GM21367 (cell line): ENCODE measurements around the gene CDK17.
"Not testable (repeated sequence)": the region's sequence is repeated elsewhere in the genome, so short reads cannot be mapped to it uniquely, and the experiment has no call there.

Source experiments
- ATAC-seq: cut with Tn5 transposase; IDR thresholded peaks from one replicate; pipeline ENCODE4 v1.9.1; 2021; ENCODE audit not compliant: unreplicated experiment

CDK17 gene

GRCh38 chr12:96399919-96400630 is at the start of gene CDK17:
Gene CDK17 (minus strand): TSS chr12:96400439. CDS start chr12:96334836, 65,603 bp downstream.
- ATAC-seq, result peak; percentile 42

GRCh38 chr12:96448300-96448699 is 48.1 kb upstream of the CDK17 start:
- no peak for ATAC-seq

- ATAC-seq, result no peak
These were observed 47.0 kb upstream of the CDK17 start for GRCh38 chr12:96447256-96447655.

GRCh38 chr12:96445691-96446583 is 45.7 kb upstream of the CDK17 start:
- peak; percentile 98 for ATAC-seq

GRCh38 chr12:96444399-96444798 is 44.2 kb upstream of the CDK17 start:
- no peak for ATAC-seq

GRCh38 chr12:96442906-96443305 is 42.7 kb upstream of the CDK17 start:
- ATAC-seq, result no peak

- no peak for ATAC-seq
These were observed 41.6 kb upstream of the CDK17 start for GRCh38 chr12:96441816-96442215.

- no peak for ATAC-seq
These were observed 38.1 kb upstream of the CDK17 start for GRCh38 chr12:96438330-96438729.

GRCh38 chr12:96437171-96437445 is 36.9 kb upstream of the CDK17 start:
- no peak for ATAC-seq

- ATAC-seq, result no peak
These were observed 36.3 kb upstream of the CDK17 start for GRCh38 chr12:96436366-96437170.

GRCh38 chr12:96434107-96434506 is 33.9 kb upstream of the CDK17 start:
- peak; percentile 65 for ATAC-seq

GRCh38 chr12:96432496-96433321 is 32.5 kb upstream of the CDK17 start:
- not testable (repeated sequence) for ATAC-seq

- no peak for ATAC-seq
These were observed 30.8 kb upstream of the CDK17 start for GRCh38 chr12:96431067-96431466.

- no peak for ATAC-seq
These were observed 27.1 kb upstream of the CDK17 start for GRCh38 chr12:96427269-96427729.

- ATAC-seq, result no peak
These were observed 25.7 kb upstream of the CDK17 start for GRCh38 chr12:96425951-96426350.

- ATAC-seq, result peak; percentile 73
These were observed 25.1 kb upstream of the CDK17 start for GRCh38 chr12:96425321-96425720.

- ATAC-seq, result no peak
These were observed 24.4 kb upstream of the CDK17 start for GRCh38 chr12:96424601-96425000.

- no peak for ATAC-seq
These were observed 22.0 kb upstream of the CDK17 start for GRCh38 chr12:96422192-96422591.

- ATAC-seq, result no peak
These were observed 20.8 kb upstream of the CDK17 start for GRCh38 chr12:96421014-96421413.

- ATAC-seq, result no peak
These were observed 20.1 kb upstream of the CDK17 start for GRCh38 chr12:96420277-96420835.
